PFSK-1 (cell line): ENCODE measurements around the gene GPRC5C.

Source experiments
- FOXP2 ChIP-seq: optimal IDR thresholded peaks from 2 replicates; pipeline ENCODE3; 2011; ENCODE audit warnings: borderline replicate concordance, control low read depth, inconsistent platforms; ENCODE audit not compliant: insufficient read depth; ENCODE audit errors: extremely low read length, extremely low read depth
- POLR2AphosphoS5 ChIP-seq: IDR thresholded peaks from 2 replicates; pipeline ENCODE4 v1.6.1; 2012; ENCODE audit warnings: low read depth, mild to moderate bottlenecking, control low read depth, low read length, moderate library complexity
- SIN3A ChIP-seq: IDR thresholded peaks from 2 replicates; pipeline ENCODE4 v1.6.1; 2012; ENCODE audit warnings: mild to moderate bottlenecking, low read length, moderate library complexity, borderline replicate concordance; ENCODE audit not compliant: insufficient read depth
- TAF1 ChIP-seq: IDR thresholded peaks from 2 replicates; pipeline ENCODE4 v1.6.1; 2012; ENCODE audit warnings: low read length, control low read depth, borderline replicate concordance; ENCODE audit not compliant: insufficient read depth
- TF ChIP-seq, protein P1 (sequence below), 2 experiments: IDR thresholded peaks; 2 replicates each; pipeline versions ENCODE4 v1.6.1 to v1.8.0; 2011 to 2012; ENCODE audit warnings: low read depth in 2 of 2, low read length in 2 of 2, control low read depth in 1 of 2, inconsistent platforms in 1 of 2, mild to moderate bottlenecking in 1 of 2, moderate library complexity in 1 of 2; ENCODE audit not compliant: insufficient read depth in 1 of 2

The GPRC5C gene

GRCh38 chr17:74444406-74444805 lies 12.5 kb downstream of the GPRC5C start:
- TF ChIP-seq POLR2AphosphoS5 (no peak), FOXP2 (no peak), TAF1 (no peak), SIN3A (no peak)
- TF ChIP-seq, protein P1, sequence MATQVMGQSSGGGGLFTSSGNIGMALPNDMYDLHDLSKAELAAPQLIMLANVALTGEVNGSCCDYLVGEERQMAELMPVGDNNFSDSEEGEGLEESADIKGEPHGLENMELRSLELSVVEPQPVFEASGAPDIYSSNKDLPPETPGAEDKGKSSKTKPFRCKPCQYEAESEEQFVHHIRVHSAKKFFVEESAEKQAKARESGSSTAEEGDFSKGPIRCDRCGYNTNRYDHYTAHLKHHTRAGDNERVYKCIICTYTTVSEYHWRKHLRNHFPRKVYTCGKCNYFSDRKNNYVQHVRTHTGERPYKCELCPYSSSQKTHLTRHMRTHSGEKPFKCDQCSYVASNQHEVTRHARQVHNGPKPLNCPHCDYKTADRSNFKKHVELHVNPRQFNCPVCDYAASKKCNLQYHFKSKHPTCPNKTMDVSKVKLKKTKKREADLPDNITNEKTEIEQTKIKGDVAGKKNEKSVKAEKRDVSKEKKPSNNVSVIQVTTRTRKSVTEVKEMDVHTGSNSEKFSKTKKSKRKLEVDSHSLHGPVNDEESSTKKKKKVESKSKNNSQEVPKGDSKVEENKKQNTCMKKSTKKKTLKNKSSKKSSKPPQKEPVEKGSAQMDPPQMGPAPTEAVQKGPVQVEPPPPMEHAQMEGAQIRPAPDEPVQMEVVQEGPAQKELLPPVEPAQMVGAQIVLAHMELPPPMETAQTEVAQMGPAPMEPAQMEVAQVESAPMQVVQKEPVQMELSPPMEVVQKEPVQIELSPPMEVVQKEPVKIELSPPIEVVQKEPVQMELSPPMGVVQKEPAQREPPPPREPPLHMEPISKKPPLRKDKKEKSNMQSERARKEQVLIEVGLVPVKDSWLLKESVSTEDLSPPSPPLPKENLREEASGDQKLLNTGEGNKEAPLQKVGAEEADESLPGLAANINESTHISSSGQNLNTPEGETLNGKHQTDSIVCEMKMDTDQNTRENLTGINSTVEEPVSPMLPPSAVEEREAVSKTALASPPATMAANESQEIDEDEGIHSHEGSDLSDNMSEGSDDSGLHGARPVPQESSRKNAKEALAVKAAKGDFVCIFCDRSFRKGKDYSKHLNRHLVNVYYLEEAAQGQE (IDR thresholded peaks at IDR 0.05; ENCODE audit: insufficient read depth in 1 of 2, low read depth in 2 of 2, low read length in 2 of 2), result no peak

DNA sequence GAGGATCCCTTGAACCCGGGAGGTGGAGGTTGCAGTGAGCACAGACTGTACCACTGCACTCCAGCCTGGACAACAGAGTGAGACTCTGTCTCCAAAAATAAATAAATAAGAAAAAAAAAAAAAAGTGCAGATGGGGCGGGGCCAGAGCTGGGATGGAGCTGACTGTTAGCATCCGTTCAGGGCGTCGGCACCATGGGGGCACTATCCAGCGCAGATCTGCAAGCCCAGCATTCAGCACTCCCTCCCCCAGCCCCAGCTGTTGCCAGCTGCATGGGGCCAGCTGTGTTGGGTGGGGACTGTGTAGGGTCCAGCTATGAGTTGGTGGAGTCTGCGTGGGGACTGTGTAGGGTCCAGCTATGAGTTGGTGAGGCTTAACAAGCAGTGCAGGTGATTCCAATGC lies 13.3 kb downstream of the GPRC5C start:
- TF ChIP-seq SIN3A (no peak), POLR2AphosphoS5 (no peak), TAF1 (no peak), FOXP2 (no peak)
- TF ChIP-seq, protein P1 (IDR thresholded peaks at IDR 0.05; ENCODE audit: insufficient read depth in 1 of 2, low read depth in 2 of 2, low read length in 2 of 2), result no peak

- TF ChIP-seq TAF1, result no peak
- TF ChIP-seq, protein P1 (IDR thresholded peaks at IDR 0.05; ENCODE audit: insufficient read depth in 1 of 2, low read depth in 2 of 2, low read length in 2 of 2), result no peak
Measured at GRCh38 chr17:74446551-74447500, 14.9 kb downstream of the GPRC5C start.

DNA sequence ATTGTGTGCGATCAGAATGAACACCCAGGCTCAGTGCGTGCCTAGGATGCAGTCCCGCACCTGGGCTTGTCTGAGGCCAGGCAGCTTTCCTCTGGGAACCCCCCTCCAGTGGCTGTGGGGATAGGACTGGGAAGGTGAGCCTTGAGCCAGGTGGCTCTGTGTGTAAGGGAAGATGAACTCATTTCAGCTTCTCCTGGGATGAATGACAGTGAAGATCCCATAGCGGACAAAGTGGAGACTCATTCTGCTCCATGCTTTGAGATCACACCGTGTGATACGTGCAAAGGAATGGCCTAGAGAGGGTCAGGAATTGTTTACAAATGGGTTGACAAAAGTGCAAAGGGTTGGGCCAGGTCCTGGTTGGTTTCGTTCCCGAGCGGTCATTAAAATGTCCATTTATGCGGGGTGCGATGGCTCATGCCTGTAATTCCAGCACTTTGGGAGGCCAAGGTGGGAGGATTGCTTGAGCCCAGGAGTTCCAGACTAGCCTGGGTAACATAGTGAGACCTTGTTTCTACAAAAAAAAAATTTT lies 15.8 kb downstream of the GPRC5C start:
- TF ChIP-seq SIN3A (no peak), FOXP2 (no peak), POLR2AphosphoS5 (no peak), TAF1 (no peak)
- TF ChIP-seq, protein P1 (IDR thresholded peaks at IDR 0.05; ENCODE audit: insufficient read depth in 1 of 2, low read depth in 2 of 2, low read length in 2 of 2), result no peak

GRCh38 chr17:74448756-74449155 lies 16.9 kb downstream of the GPRC5C start:
- TF ChIP-seq, protein P1 (IDR thresholded peaks at IDR 0.05; ENCODE audit: insufficient read depth in 1 of 2, low read depth in 2 of 2, low read length in 2 of 2), result no peak
- TF ChIP-seq FOXP2, result no peak
- no peak for TF ChIP-seq SIN3A
- no peak for TF ChIP-seq POLR2AphosphoS5
- TF ChIP-seq TAF1, result no peak
